Upper lobe of left lung (tissue), 6 donors: ENCODE data around the gene AFF3. TPM values are rescaled to one million over a fixed set of nuclear protein-coding genes. Genes with fewer than 3 reads are reported as not detected.

ENCODE experiments used
- ATAC-seq, 2 donors: fragments of 200-7000 bp; cut with Tn5 transposase; one replicate each; pipeline ENCODE4 v1.9.1; 2022; ENCODE audit warnings: mild to moderate bottlenecking in 2 of 2, moderate library complexity in 2 of 2; ENCODE audit not compliant: low FRiP score in 2 of 2
- DNase-seq, 2 donors: peaks; one replicate each; pipeline ENCODE4 v3.0.0-alpha.2; 2019 to 2020
- H3K27ac ChIP-seq, 4 donors: fragments of 200-600 bp; sonication (generic); one replicate each; pipeline ENCODE4 v1.5.1; 2016 to 2019
- H3K27me3 ChIP-seq, 4 donors: fragments of 200-600 bp; sonication (generic); one replicate each; pipeline ENCODE4 v1.5.1; 2017 to 2019
- H3K36me3 ChIP-seq, 4 donors: fragments of 200-600 bp; sonication (generic); one replicate each; pipeline ENCODE4 v1.5.1; 2016 to 2019
- H3K4me1 ChIP-seq, 4 donors: fragments of 200-600 bp; sonication (generic); one replicate each; pipeline ENCODE4 v1.5.1; 2018 to 2019
- H3K4me3 ChIP-seq, 4 donors: fragments of 200-600 bp; sonication (generic); one replicate each; pipeline ENCODE4 v1.5.1; 2017 to 2019; ENCODE audit warnings: mild to moderate bottlenecking in 2 of 4, moderate library complexity in 1 of 4
- H3K9me3 ChIP-seq, 4 donors: fragments of 200-600 bp; sonication (generic); one replicate each; pipeline ENCODE4 v1.5.1; 2018 to 2019
- CTCF ChIP-seq, 6 experiments: fragments of 450-650 bp in 4 of 6; fragments of 200-600 bp in 2 of 6; sonication (generic) in 2 of 6; IDR thresholded peaks; one replicate each; pipeline ENCODE4 v1.5.1; 2016 to 2019; ENCODE audit warnings: antibody characterized with exemption in 6 of 6
- EP300 ChIP-seq, 4 donors: sonication (generic); formaldehyde crosslinking; IDR thresholded peaks; one replicate each; pipeline ENCODE4 v1.5.1; 2017; ENCODE audit warnings: antibody characterized with exemption in 4 of 4, control low read depth in 2 of 4
- POLR2A ChIP-seq, 4 donors: fragments of 450-650 bp; IDR thresholded peaks; one replicate each; pipeline ENCODE4 v1.5.1; 2016 to 2017; ENCODE audit warnings: antibody characterized with exemption in 4 of 4, mild to moderate bottlenecking in 2 of 4
- POLR2AphosphoS5 ChIP-seq, 2 donors: sonication (generic); formaldehyde crosslinking; IDR thresholded peaks; one replicate each; pipeline ENCODE4 v1.5.1; 2017; ENCODE audit warnings: antibody characterized with exemption in 2 of 2
- WGBS, 2 donors: methylation state at CpG; one replicate each; pipeline ENCODE4 v1.1.5; 2017 to 2018; 5-methylcytosine and 5-hydroxymethylcytosine counted together
- total RNA-seq, 6 donors: library from RNA; depleted of rRNA in 4 of 6; stranded (reverse); fragments of >200 nt in 4 of 6; gene quantifications; one replicate each; pipeline versions ENCODE4 v1.1.0 to v1.2.1, GENCODE V29; 2016 to 2021
- donor health status: DM: no; HTN: no; CAD: no; lungs with moderate emphysema.
- donor health status: DM: no; HTN: yes; CAD: no; lungs with severe emphysema.

AFF3 gene
- total RNA-seq, 6 donors from 2014 or later: 21.0 to 195 (median 47.9) TPM

DNA sequence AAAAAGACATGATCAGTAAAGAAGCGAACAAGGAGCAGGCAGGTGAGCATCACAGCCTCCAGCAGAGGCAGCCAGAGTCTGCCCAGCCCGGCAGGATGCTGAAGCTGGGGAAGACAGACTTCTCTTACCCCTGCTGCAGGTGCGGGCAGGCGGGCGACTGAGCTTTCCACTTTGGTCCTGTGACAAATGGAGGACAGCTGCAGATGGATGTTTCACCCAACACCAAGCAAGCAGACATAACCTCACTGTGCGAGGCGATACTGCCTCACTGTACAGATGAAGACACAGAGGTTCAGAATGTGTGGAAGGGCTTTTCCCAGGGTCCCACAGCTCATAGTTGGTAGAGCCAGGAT lies 251.0 kb downstream of the AFF3 start:
- ATAC-seq (no peak), DNase-seq (peak in 1 of 2 donors; percentile 51)
- H3K27ac ChIP-seq: no peak overlapping the region
- H3K4me3 ChIP-seq: no peak overlapping the region
- H3K36me3 ChIP-seq: no peaks in the 10 kb centered on the region
- no peak for TF ChIP-seq POLR2AphosphoS5 (IDR thresholded peaks at IDR 0.05)
- TF ChIP-seq EP300 (IDR thresholded peaks at IDR 0.05): no peak
- TF ChIP-seq CTCF (IDR thresholded peaks at IDR 0.05): no peak
- no peak for TF ChIP-seq POLR2A (IDR thresholded peaks at IDR 0.05)
- WGBS, 2 donors: 94 to 96% methylated on average over 7 of the region's 7 CpGs
- H3K27me3 ChIP-seq: no peaks in the 10 kb centered on the region
- no peaks in the 10 kb centered on the region for H3K9me3 ChIP-seq
- no peaks in the 10 kb centered on the region for H3K4me1 ChIP-seq

- Histone ChIP-seq H3K4me1 (no peaks in the 10 kb centered on the region), H3K36me3 (no peaks in the 10 kb centered on the region), H3K9me3 (no peaks in the 10 kb centered on the region), H3K27ac (no peak overlapping the region), H3K4me3 (no peak overlapping the region), H3K27me3 (no peaks in the 10 kb centered on the region)
- ATAC-seq: peak in 1 of 2 donors; percentile 30
- TF ChIP-seq EP300 (IDR thresholded peaks at IDR 0.05): no peak
- TF ChIP-seq CTCF (IDR thresholded peaks at IDR 0.05): no peak
- TF ChIP-seq POLR2AphosphoS5 (IDR thresholded peaks at IDR 0.05): no peak
- TF ChIP-seq POLR2A (IDR thresholded peaks at IDR 0.05): no peak
- WGBS, 2 donors: 91 to 92% methylated on average over 8 to 10 of the region's 10 CpGs
- DNase-seq: no peak
Observed at GRCh38 chr2:99890568-99891427, 251.6 kb downstream of the AFF3 start.

DNA sequence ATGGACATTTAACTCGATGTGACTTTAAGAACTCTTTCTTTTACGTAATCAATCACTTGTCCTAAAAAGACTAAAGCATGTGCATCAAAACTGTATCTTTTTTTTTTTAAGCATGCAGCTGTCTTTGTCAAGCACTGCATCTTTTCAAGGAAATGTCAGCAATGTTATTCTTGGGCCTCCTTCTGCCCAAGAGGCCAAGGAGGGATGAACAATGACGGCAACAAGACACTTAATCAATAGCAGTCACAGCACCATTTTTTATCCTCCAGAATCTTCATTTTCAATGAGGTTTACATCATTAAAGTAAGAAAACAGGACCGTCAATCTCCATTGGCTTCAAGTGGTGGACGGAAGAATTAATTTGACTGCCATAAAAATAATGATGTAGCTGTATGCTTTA lies 253.8 kb downstream of the AFF3 start:
- Histone ChIP-seq H3K4me1 (no peaks in the 10 kb centered on the region), H3K27ac (no peak overlapping the region), H3K4me3 (no peak overlapping the region), H3K9me3 (no peaks in the 10 kb centered on the region), H3K27me3 (no peaks in the 10 kb centered on the region), H3K36me3 (no peaks in the 10 kb centered on the region)
- ATAC-seq (no peak), DNase-seq (no peak)
- WGBS, 2 donors: 72% methylated on average over 5 of the region's 5 CpGs
- TF ChIP-seq EP300 (IDR thresholded peaks at IDR 0.05): no peak
- no peak for TF ChIP-seq CTCF (IDR thresholded peaks at IDR 0.05)
- TF ChIP-seq POLR2A (IDR thresholded peaks at IDR 0.05): no peak
- TF ChIP-seq POLR2AphosphoS5 (IDR thresholded peaks at IDR 0.05): no peak

DNA sequence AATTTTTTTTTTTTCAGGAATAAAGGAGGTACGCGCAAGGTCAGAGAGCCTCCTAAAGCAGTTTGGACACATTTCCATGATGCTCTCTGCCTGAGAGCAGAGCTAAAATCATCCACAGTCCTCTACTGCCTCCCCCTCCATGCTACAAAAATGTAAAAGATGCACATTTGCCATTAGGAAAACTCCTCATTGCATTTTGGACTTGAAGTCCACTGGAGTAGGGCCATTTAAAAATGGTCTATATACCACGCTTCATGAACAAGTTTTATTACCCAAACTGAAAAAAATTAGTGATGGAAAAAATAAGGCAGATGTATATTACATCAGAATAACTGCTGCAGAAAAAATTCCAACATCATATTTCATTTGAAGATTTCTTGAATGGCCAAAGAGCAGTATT lies 256.0 kb downstream of the AFF3 start:
- no peak for TF ChIP-seq POLR2AphosphoS5 (IDR thresholded peaks at IDR 0.05)
- no peak for TF ChIP-seq CTCF (IDR thresholded peaks at IDR 0.05)
- Histone ChIP-seq H3K4me1 (peaks cover 0 to 11% (median 4%) of the 10 kb centered on the region in 4 donors), H3K36me3 (no peaks in the 10 kb centered on the region), H3K4me3 (no peak overlapping the region), H3K9me3 (no peaks in the 10 kb centered on the region), H3K27me3 (no peaks in the 10 kb centered on the region), H3K27ac (no peak overlapping the region)
- DNase-seq (no peak), ATAC-seq (no peak)
- WGBS, 2 donors: 90 to 94% methylated on average over 3 of the region's 3 CpGs

DNA sequence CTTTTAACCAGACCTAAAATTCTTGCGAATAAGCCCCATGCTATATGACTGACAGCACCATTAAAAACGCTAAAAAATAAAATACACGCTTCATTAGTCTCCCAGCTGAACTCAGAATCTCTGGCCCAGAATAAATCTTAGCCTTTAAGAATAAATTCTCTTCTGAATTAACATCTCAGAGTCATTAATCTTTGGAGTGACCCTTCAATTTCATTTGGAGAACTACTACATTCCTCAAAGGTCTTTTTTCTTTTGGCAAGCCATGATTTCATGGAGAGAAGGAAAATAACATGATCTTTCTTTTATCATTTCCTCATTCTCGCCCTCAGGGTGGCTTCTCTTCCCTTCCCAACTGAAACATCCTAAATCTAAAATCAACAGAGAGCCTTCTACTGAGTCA lies 259.0 kb downstream of the AFF3 start:
- Histone ChIP-seq H3K4me3 (no peak overlapping the region), H3K27me3 (no peaks in the 10 kb centered on the region), H3K4me1 (peaks cover 0 to 13% (median 5%) of the 10 kb centered on the region in 4 donors), H3K27ac (no peak overlapping the region), H3K9me3 (no peaks in the 10 kb centered on the region), H3K36me3 (no peaks in the 10 kb centered on the region)
- 78 to 83% methylated on average over 4 of the region's 4 CpGs for WGBS, 2 donors
- no peak for TF ChIP-seq EP300 (IDR thresholded peaks at IDR 0.05)
- ATAC-seq: no peak
- DNase-seq: no peak
